UCSD-AML1 (cell line): ENCODE measurements around the gene REEP6.

Experiments used
- DNase-seq: peaks from one replicate; lab custom pipeline; 2025; ENCODE audit not compliant: unreplicated experiment; lab: John Stamatoyannopoulos, UW

REEP6 gene

GRCh38 chr19:1540365-1540925 is 49.5 kb downstream of the REEP6 start:
- DNase-seq: no peak
